GDM1 (cell line): Measurements from ENCODE around the gene SGMS1.
"Not testable (repeated sequence)": the region's sequence is repeated elsewhere in the genome, so short reads cannot be mapped to it uniquely, and the experiment has no call there.

Source experiments
- DNase-seq: peaks from one replicate; lab custom pipeline; 2025; lab: John Stamatoyannopoulos, UW

Gene SGMS1

GRCh38 chr10:50536617-50537240 is 87.0 kb downstream of the SGMS1 start:
- no peak for DNase-seq

GRCh38 chr10:50534748-50535376 is 88.9 kb downstream of the SGMS1 start:
- not testable (repeated sequence) for DNase-seq

- DNase-seq, result no peak
These were observed 90.5 kb downstream of the SGMS1 start for GRCh38 chr10:50533296-50533695.

GRCh38 chr10:50531388-50532077 is 92.2 kb downstream of the SGMS1 start:
- DNase-seq, result no peak

GRCh38 chr10:50529660-50530059 is 94.1 kb downstream of the SGMS1 start:
- no peak for DNase-seq

GRCh38 chr10:50528206-50528605 is 95.5 kb downstream of the SGMS1 start:
- no peak for DNase-seq

GRCh38 chr10:50527442-50528043 is 96.2 kb downstream of the SGMS1 start:
- DNase-seq, result no peak

- DNase-seq, result no peak
These were observed 97.6 kb downstream of the SGMS1 start for GRCh38 chr10:50526185-50526584.

- no peak for DNase-seq
These were observed 100.4 kb downstream of the SGMS1 start for GRCh38 chr10:50523357-50523756.

GRCh38 chr10:50522908-50523307 is 100.8 kb downstream of the SGMS1 start:
- DNase-seq, result no peak

- DNase-seq, result no peak
These were observed 103.6 kb downstream of the SGMS1 start for GRCh38 chr10:50520115-50520514.

GRCh38 chr10:50517626-50518025 is 106.1 kb downstream of the SGMS1 start:
- DNase-seq, result no peak

- DNase-seq, result no peak
These were observed 107.6 kb downstream of the SGMS1 start for GRCh38 chr10:50516171-50516570.

- no peak for DNase-seq
These were observed 108.3 kb downstream of the SGMS1 start for GRCh38 chr10:50515420-50515819.

- no peak for DNase-seq
These were observed 108.8 kb downstream of the SGMS1 start for GRCh38 chr10:50514995-50515394.

GRCh38 chr10:50513956-50514355 is 109.8 kb downstream of the SGMS1 start:
- DNase-seq, result no peak

GRCh38 chr10:50512743-50513416 is 110.9 kb downstream of the SGMS1 start:
- no peak for DNase-seq

- no peak for DNase-seq
These were observed 111.6 kb downstream of the SGMS1 start for GRCh38 chr10:50512214-50512595.

- no peak for DNase-seq
These were observed 112.1 kb downstream of the SGMS1 start for GRCh38 chr10:50511492-50512213.

- DNase-seq, result no peak
These were observed 113.0 kb downstream of the SGMS1 start for GRCh38 chr10:50510517-50511473.
